ENCODE results near the gene VWC2L. TPM values are rescaled to one million over a fixed set of nuclear protein-coding genes. Genes with fewer than 3 reads are reported as not detected.

Gene VWC2L
- total RNA-seq, 2 donors from 2014 or later: not detected

GRCh38 chr2:214503568-214503967 is 92.7 kb downstream of the VWC2L start:
- peaks cover 0 to 3% of the 10 kb centered on the region in 2 donors for H3K9me3 Mint-ChIP-seq
- no peak overlapping the region for H3K27ac Mint-ChIP-seq
- H3K36me3 Mint-ChIP-seq: no peaks in the 10 kb centered on the region
- DNase-seq (ENCODE audit: low spot score in 2 of 2): no peak
- peak in 1 of 2 donors; percentile 58 for ATAC-seq

GRCh38 chr2:214504599-214505376 is 93.9 kb downstream of the VWC2L start:
- H3K27ac Mint-ChIP-seq: no peak overlapping the region
- ATAC-seq (no peak), DNase-seq (ENCODE audit: low spot score in 2 of 2) (no peak)
- H3K9me3 Mint-ChIP-seq: peaks cover 0 to 3% of the 10 kb centered on the region in 2 donors
- no peaks in the 10 kb centered on the region for H3K36me3 Mint-ChIP-seq

GRCh38 chr2:214507032-214507431 is 96.2 kb downstream of the VWC2L start:
- H3K36me3 Mint-ChIP-seq: no peaks in the 10 kb centered on the region
- DNase-seq (ENCODE audit: low spot score in 2 of 2): no peak
- ATAC-seq: no peak
- peaks cover 0 to 3% of the 10 kb centered on the region in 2 donors for H3K9me3 Mint-ChIP-seq
- no peak overlapping the region for H3K27ac Mint-ChIP-seq

GRCh38 chr2:214514704-214515103 is 103.8 kb downstream of the VWC2L start:
- H3K27ac Mint-ChIP-seq: no peak overlapping the region
- no peaks in the 10 kb centered on the region for H3K36me3 Mint-ChIP-seq
- no peak for ATAC-seq
- no peaks in the 10 kb centered on the region for H3K9me3 Mint-ChIP-seq
- no peak for DNase-seq (ENCODE audit: low spot score in 2 of 2)

GRCh38 chr2:214515111-214515510 is 104.3 kb downstream of the VWC2L start:
- DNase-seq (ENCODE audit: low spot score in 2 of 2): no peak
- ATAC-seq: no peak
- Mint-ChIP-seq H3K36me3 (no peaks in the 10 kb centered on the region), H3K9me3 (no peaks in the 10 kb centered on the region), H3K27ac (no peak overlapping the region)

GRCh38 chr2:214519258-214519818 is 108.5 kb downstream of the VWC2L start:
- no peaks in the 10 kb centered on the region for H3K36me3 Mint-ChIP-seq
- H3K9me3 Mint-ChIP-seq: no peaks in the 10 kb centered on the region
- DNase-seq (ENCODE audit: low spot score in 2 of 2): no peak
- no peak overlapping the region for H3K27ac Mint-ChIP-seq
- no peak for ATAC-seq

GRCh38 chr2:214529021-214529420 is 118.2 kb downstream of the VWC2L start:
- DNase-seq (ENCODE audit: low spot score in 2 of 2) (no peak), ATAC-seq (no peak)
- Mint-ChIP-seq H3K27ac (no peak overlapping the region), H3K9me3 (peaks cover 0 to 3% of the 10 kb centered on the region in 2 donors), H3K36me3 (no peaks in the 10 kb centered on the region)

GRCh38 chr2:214529514-214529913 is 118.7 kb downstream of the VWC2L start:
- ATAC-seq (no peak), DNase-seq (ENCODE audit: low spot score in 2 of 2) (no peak)
- H3K27ac Mint-ChIP-seq: no peak overlapping the region

GRCh38 chr2:214533541-214533940 is 122.7 kb downstream of the VWC2L start:
- H3K27ac Mint-ChIP-seq: no peak overlapping the region
- H3K9me3 Mint-ChIP-seq: no peaks in the 10 kb centered on the region
- ATAC-seq (no peak), DNase-seq (ENCODE audit: low spot score in 2 of 2) (no peak)
- no peaks in the 10 kb centered on the region for H3K36me3 Mint-ChIP-seq

More at GRCh38 chr2:214529514-214529913, 118.7 kb downstream of the VWC2L start:
- H3K9me3 Mint-ChIP-seq: peaks cover 0 to 3% of the 10 kb centered on the region in 2 donors
- H3K36me3 Mint-ChIP-seq: no peaks in the 10 kb centered on the region

GRCh38 chr2:214536625-214537024 is 125.8 kb downstream of the VWC2L start:
- Mint-ChIP-seq H3K36me3 (no peaks in the 10 kb centered on the region), H3K9me3 (no peaks in the 10 kb centered on the region), H3K27ac (no peak overlapping the region)
- DNase-seq (ENCODE audit: low spot score in 2 of 2): no peak
- ATAC-seq: no peak

- DNase-seq (ENCODE audit: low spot score in 2 of 2) (no peak), ATAC-seq (no peak)
- no peaks in the 10 kb centered on the region for H3K9me3 Mint-ChIP-seq
- H3K36me3 Mint-ChIP-seq: no peaks in the 10 kb centered on the region
- H3K27ac Mint-ChIP-seq: no peak overlapping the region
Observed at GRCh38 chr2:214537929-214538328, 127.1 kb downstream of the VWC2L start.

GRCh38 chr2:214542295-214542694 is 131.4 kb downstream of the VWC2L start:
- DNase-seq (ENCODE audit: low spot score in 2 of 2): no peak
- H3K9me3 Mint-ChIP-seq: no peaks in the 10 kb centered on the region

GRCh38 chr2:214542866-214543265 is 132.0 kb downstream of the VWC2L start:
- no peaks in the 10 kb centered on the region for H3K9me3 Mint-ChIP-seq
- no peak overlapping the region for H3K27ac Mint-ChIP-seq
- no peaks in the 10 kb centered on the region for H3K36me3 Mint-ChIP-seq
- no peak for ATAC-seq
- DNase-seq (ENCODE audit: low spot score in 2 of 2): no peak

More at GRCh38 chr2:214542295-214542694, 131.4 kb downstream of the VWC2L start:
- H3K36me3 Mint-ChIP-seq: no peaks in the 10 kb centered on the region
- no peak for ATAC-seq
- no peak overlapping the region for H3K27ac Mint-ChIP-seq

GRCh38 chr2:214543386-214543955 is 132.6 kb downstream of the VWC2L start:
- DNase-seq (ENCODE audit: low spot score in 2 of 2) (no peak), ATAC-seq (no peak)
- Mint-ChIP-seq H3K9me3 (no peaks in the 10 kb centered on the region), H3K36me3 (no peaks in the 10 kb centered on the region), H3K27ac (no peak overlapping the region)

GRCh38 chr2:214545898-214546542 is 135.2 kb downstream of the VWC2L start:
- Mint-ChIP-seq H3K9me3 (no peaks in the 10 kb centered on the region), H3K27ac (no peak overlapping the region), H3K36me3 (no peaks in the 10 kb centered on the region)
- no peak for DNase-seq (ENCODE audit: low spot score in 2 of 2)
- no peak for ATAC-seq

- H3K36me3 Mint-ChIP-seq: no peaks in the 10 kb centered on the region
- H3K9me3 Mint-ChIP-seq: no peaks in the 10 kb centered on the region
- ATAC-seq (no peak), DNase-seq (ENCODE audit: low spot score in 2 of 2) (no peak)
- H3K27ac Mint-ChIP-seq: no peak overlapping the region
Observed at GRCh38 chr2:214547931-214548330, 137.1 kb downstream of the VWC2L start.

GRCh38 chr2:214549946-214550345 is 139.1 kb downstream of the VWC2L start:
- Mint-ChIP-seq H3K27ac (no peak overlapping the region), H3K9me3 (no peaks in the 10 kb centered on the region), H3K36me3 (no peaks in the 10 kb centered on the region)
- ATAC-seq: no peak
- DNase-seq (ENCODE audit: low spot score in 2 of 2): no peak
